GM13977 (cell line): ENCODE results near the gene DGKI.

Experiments
- DNase-seq: peaks from one replicate; pipeline ENCODE4 v3.0.0; 2012; ENCODE audit warnings: low spot score
- CTCF ChIP-seq: IDR thresholded peaks from 2 replicates; pipeline ENCODE4 v1.5.1; 2012; ENCODE audit warnings: mild to moderate bottlenecking, control low read depth; ENCODE audit not compliant: insufficient read depth; ENCODE audit errors: extremely low read depth, missing control alignments
- in situ Hi-C: fragments of 300-500 bp; cut with MboI; formaldehyde crosslinking; loops from one replicate; pipeline ENCODE4 v1.12.0; 2022; ENCODE audit warnings: low sequenced_read_pairs, low pct_unique_long_range_greater_than_20kb, mixed read lengths, inconsistent platforms; ENCODE audit not compliant: unreplicated experiment

DGKI gene

GRCh38 chr7:137743021-137743420 lies 103.8 kb downstream of the DGKI start:
- in situ Hi-C loops, result no loop called here
- no peak for TF ChIP-seq CTCF
- no peak for DNase-seq

GRCh38 chr7:137742051-137742450 lies 104.7 kb downstream of the DGKI start:
- no peak for DNase-seq
- no peak for TF ChIP-seq CTCF
- in situ Hi-C loops, result no loop called here

GRCh38 chr7:137741443-137741842 lies 105.3 kb downstream of the DGKI start:
- in situ Hi-C loops, result no loop called here
- no peak for TF ChIP-seq CTCF
- no peak for DNase-seq

GRCh38 chr7:137734221-137734620 lies 112.6 kb downstream of the DGKI start:
- no peak for DNase-seq
- no peak for TF ChIP-seq CTCF
- in situ Hi-C loops, result no loop called here

GRCh38 chr7:137732168-137732567 lies 114.6 kb downstream of the DGKI start:
- DNase-seq, result no peak
- in situ Hi-C loops, result no loop called here
- TF ChIP-seq CTCF, result no peak

GRCh38 chr7:137731436-137731835 lies 115.3 kb downstream of the DGKI start:
- no peak for DNase-seq
- TF ChIP-seq CTCF, result no peak
- in situ Hi-C loops, result no loop called here

GRCh38 chr7:137728426-137728825 lies 118.3 kb downstream of the DGKI start:
- in situ Hi-C loops, result no loop called here
- no peak for TF ChIP-seq CTCF
- no peak for DNase-seq
